ENCODE data around the gene ATRN. TPM values are rescaled to one million over a fixed set of nuclear protein-coding genes. Genes with fewer than 3 reads are reported as not detected.

The ATRN gene
- total RNA-seq, 1 experiment from 2014 or later = 26.1 TPM

- no peak for DNase-seq
- Histone ChIP-seq H3K4me2 (ENCODE audit: low read length) (no peak overlapping the region), H4K20me1 (ENCODE audit: low read length) (no peaks in the 10 kb centered on the region), H3K79me2 (ENCODE audit: low read length) (no peaks in the 10 kb centered on the region), H3K9ac (ENCODE audit: low read length) (no peak overlapping the region), H3K27me3 (ENCODE audit: low read length) (peaks cover 7% of the 10 kb centered on the region; the same call in 1 of the 2 replicates), H3K36me3 (ENCODE audit: low read depth, low read length) (no peaks in the 10 kb centered on the region), H3K4me3 (ENCODE audit: low read length) (no peak overlapping the region), H3K27ac (ENCODE audit: low read length) (no peak overlapping the region), H2AFZ (ENCODE audit: low read length) (no peak overlapping the region), H3K9me3 (ENCODE audit: low read length) (no peaks in the 10 kb centered on the region), H3K9me2 (replicated peaks; ENCODE audit: low read length) (no peaks in the 10 kb centered on the region), H3K4me1 (ENCODE audit: insufficient read depth, low read length) (no peaks in the 10 kb centered on the region), H3F3A (ENCODE audit: low read length, unreplicated experiment) (no peaks in the 10 kb centered on the region)
- TF ChIP-seq EZH2phosphoT487 (IDR thresholded peaks at IDR 0.05; ENCODE audit: borderline replicate concordance, low read length) (no peak), EZH2 (IDR thresholded peaks at IDR 0.05; ENCODE audit: low read length, unreplicated experiment) (no peak), CTCF (conservative IDR thresholded peaks at IDR 0.05; ENCODE audit: low read depth, low read length) (no peak)
- no TSS peak for BruUV-seq (replicated peaks)
- no peak; the same call in 1 of the 2 replicates for ATAC-seq
- ChIA-PET POLR2A (ENCODE audit: unreplicated experiment) (no interaction called here), CTCF (no interaction called here)
- intact Hi-C loops (cut with micrococcal nuclease) = no loop called here
Observed at GRCh38 chr20:3452136-3452535, 18.7 kb upstream of the ATRN start.

GRCh38 chr20:3452690-3453089, 18.1 kb upstream of the ATRN start:
- Histone ChIP-seq H3K79me2 (ENCODE audit: low read length) (no peaks in the 10 kb centered on the region), H3K36me3 (ENCODE audit: low read depth, low read length) (no peaks in the 10 kb centered on the region), H3K9me3 (ENCODE audit: low read length) (no peaks in the 10 kb centered on the region), H3K4me1 (ENCODE audit: insufficient read depth, low read length) (no peaks in the 10 kb centered on the region), H3K9ac (ENCODE audit: low read length) (no peak overlapping the region), H3K27ac (ENCODE audit: low read length) (no peak overlapping the region), H4K20me1 (ENCODE audit: low read length) (no peaks in the 10 kb centered on the region), H3K9me2 (replicated peaks; ENCODE audit: low read length) (no peaks in the 10 kb centered on the region), H3K4me2 (ENCODE audit: low read length) (no peak overlapping the region), H3F3A (ENCODE audit: low read length, unreplicated experiment) (no peaks in the 10 kb centered on the region), H3K27me3 (ENCODE audit: low read length) (peaks cover 8% of the 10 kb centered on the region; the same call in 1 of the 2 replicates), H3K4me3 (ENCODE audit: low read length) (no peak overlapping the region), H2AFZ (ENCODE audit: low read length) (no peak overlapping the region)
- TF ChIP-seq EZH2 (IDR thresholded peaks at IDR 0.05; ENCODE audit: low read length, unreplicated experiment) (no peak), EZH2phosphoT487 (IDR thresholded peaks at IDR 0.05; ENCODE audit: borderline replicate concordance, low read length) (no peak), CTCF (conservative IDR thresholded peaks at IDR 0.05; ENCODE audit: low read depth, low read length) (no peak)
- DNase-seq (peak; percentile 26), ATAC-seq (0 out of 2 replicates have a peak, but pooled peaks have one; percentile 27)
- POLR2A ChIA-PET (ENCODE audit: unreplicated experiment) = no interaction called here
- intact Hi-C loops (cut with micrococcal nuclease) = no loop called here
- no TSS peak for BruUV-seq (replicated peaks)
- CTCF ChIA-PET = no interaction called here

- ChIA-PET POLR2A (ENCODE audit: unreplicated experiment) (no interaction called here), CTCF (no interaction called here)
- no peak for TF ChIP-seq EZH2phosphoT487 (IDR thresholded peaks at IDR 0.05; ENCODE audit: borderline replicate concordance, low read length)
- no peak for TF ChIP-seq CTCF (conservative IDR thresholded peaks at IDR 0.05; ENCODE audit: low read depth, low read length)
- no peak for TF ChIP-seq EZH2 (IDR thresholded peaks at IDR 0.05; ENCODE audit: low read length, unreplicated experiment)
- Histone ChIP-seq H3K9ac (ENCODE audit: low read length) (no peak overlapping the region), H2AFZ (ENCODE audit: low read length) (no peak overlapping the region), H3K9me2 (replicated peaks; ENCODE audit: low read length) (no peaks in the 10 kb centered on the region), H3F3A (ENCODE audit: low read length, unreplicated experiment) (no peaks in the 10 kb centered on the region), H3K79me2 (ENCODE audit: low read length) (no peaks in the 10 kb centered on the region), H3K27ac (ENCODE audit: low read length) (no peak overlapping the region), H3K4me2 (ENCODE audit: low read length) (no peak overlapping the region), H3K4me1 (ENCODE audit: insufficient read depth, low read length) (no peaks in the 10 kb centered on the region), H3K27me3 (ENCODE audit: low read length) (peaks cover 15% of the 10 kb centered on the region; the same call in 1 of the 2 replicates), H3K4me3 (ENCODE audit: low read length) (no peak overlapping the region), H3K36me3 (ENCODE audit: low read depth, low read length) (no peaks in the 10 kb centered on the region), H4K20me1 (ENCODE audit: low read length) (no peaks in the 10 kb centered on the region), H3K9me3 (ENCODE audit: low read length) (no peaks in the 10 kb centered on the region)
- ATAC-seq = no peak
- BruUV-seq (replicated peaks) = no TSS peak
- DNase-seq = no peak
- intact Hi-C loops (cut with micrococcal nuclease) = no loop called here
Observed at GRCh38 chr20:3454831-3455230, 16.0 kb upstream of the ATRN start.

All from PC-3 (cell line).